Large intestine (tissue), 3 donors: ENCODE data around the gene ALDOB. TPM values are rescaled to one million over a fixed set of nuclear protein-coding genes. Genes with fewer than 3 reads are reported as not detected.

Experiments used
- DNase-seq, 2 donors: peaks; one replicate each; pipeline versions ENCODE4 v3.0.0 to v3.0.0-alpha.2; 2013
- H3K27ac ChIP-seq: one replicate; pipeline ENCODE4 v1.5.1; 2013; ENCODE audit warnings: low read length
- H3K27me3 ChIP-seq: 2 replicates; pipeline ENCODE4 v1.6.1; 2013; ENCODE audit warnings: low read length; ENCODE audit not compliant: control insufficient read depth, insufficient read depth
- H3K36me3 ChIP-seq: 2 replicates; pipeline ENCODE4 v1.6.1; 2013; ENCODE audit warnings: low read length; ENCODE audit not compliant: control insufficient read depth, insufficient read depth
- H3K4me1 ChIP-seq: one replicate; pipeline ENCODE4 v1.6.1; 2013; ENCODE audit warnings: low read length; ENCODE audit not compliant: control insufficient read depth, insufficient read depth
- H3K4me3 ChIP-seq: one replicate; pipeline ENCODE4 v1.5.1; 2013; ENCODE audit warnings: low read length
- H3K9me3 ChIP-seq: one replicate; pipeline ENCODE4 v1.6.1; 2013; ENCODE audit warnings: mild to moderate bottlenecking, low read depth, low read length, moderate library complexity; ENCODE audit not compliant: control insufficient read depth
- WGBS: methylation state at CpG from one replicate; pipeline ENCODE4 v1.1.5; 2013; ENCODE audit warnings: low lambda C conversion rate; ENCODE audit not compliant: insufficient coverage; 5-methylcytosine and 5-hydroxymethylcytosine counted together
- polyA plus RNA-seq: library from polyadenylated mRNA; unstranded; fragments of 120-200 nt; gene quantifications from one replicate; pipeline ENCODE4 v1.2.1, GENCODE V29; 2013

The ALDOB gene
- polyA plus RNA-seq, 1 donor, result 1,562 TPM

GRCh38 chr9:101429736-101430135 is 5.8 kb downstream of the ALDOB start:
- Histone ChIP-seq H3K4me1 (peaks cover 45% of the 10 kb centered on the region), H3K4me3 (no peak overlapping the region), H3K36me3 (no peaks in the 10 kb centered on the region), H3K27ac (no peak overlapping the region), H3K9me3 (no peaks in the 10 kb centered on the region), H3K27me3 (no peaks in the 10 kb centered on the region)
- no CpG with 5 or more reads among the region's 7 CpGs for WGBS
- no peak for DNase-seq

GRCh38 chr9:101428909-101429308 is 6.7 kb downstream of the ALDOB start:
- 100% methylated on average over 1 of the region's 3 CpGs for WGBS
- Histone ChIP-seq H3K27ac (no peak overlapping the region), H3K9me3 (no peaks in the 10 kb centered on the region), H3K4me3 (no peak overlapping the region), H3K27me3 (no peaks in the 10 kb centered on the region), H3K4me1 (peaks cover 38% of the 10 kb centered on the region), H3K36me3 (no peaks in the 10 kb centered on the region)
- DNase-seq, result no peak

- no peaks in the 10 kb centered on the region for H3K27me3 ChIP-seq
- H3K4me3 ChIP-seq, result no peak overlapping the region
- 60% methylated on average over 1 of the region's 3 CpGs for WGBS
- no peaks in the 10 kb centered on the region for H3K36me3 ChIP-seq
- DNase-seq, result no peak
- peak overlapping the region; percentile 48 for H3K27ac ChIP-seq
- no peaks in the 10 kb centered on the region for H3K9me3 ChIP-seq
- H3K4me1 ChIP-seq, result peaks cover 37% of the 10 kb centered on the region
Observed at GRCh38 chr9:101427957-101428655, 7.5 kb downstream of the ALDOB start.

GRCh38 chr9:101427358-101427757 is 8.2 kb downstream of the ALDOB start:
- Histone ChIP-seq H3K36me3 (no peaks in the 10 kb centered on the region), H3K27me3 (no peaks in the 10 kb centered on the region), H3K9me3 (no peaks in the 10 kb centered on the region), H3K4me3 (no peak overlapping the region), H3K4me1 (peaks cover 31% of the 10 kb centered on the region), H3K27ac (peak overlapping the region; percentile 48)
- WGBS, result no CpG with 5 or more reads among the region's 8 CpGs
- no peak for DNase-seq

GRCh38 chr9:101421653-101422065 is 13.9 kb downstream of the ALDOB start:
- H3K4me1 ChIP-seq, result peaks cover 12% of the 10 kb centered on the region
- H3K27ac ChIP-seq, result peak overlapping the region; percentile 12
- peak in 1 of 2 donors; percentile 61 for DNase-seq
- H3K27me3 ChIP-seq, result no peaks in the 10 kb centered on the region
- no peaks in the 10 kb centered on the region for H3K9me3 ChIP-seq
- H3K36me3 ChIP-seq, result no peaks in the 10 kb centered on the region
- WGBS, result no CpG with 5 or more reads among the region's 5 CpGs
- H3K4me3 ChIP-seq, result no peak overlapping the region

GRCh38 chr9:101419863-101420262 is 15.7 kb downstream of the ALDOB start:
- Histone ChIP-seq H3K4me3 (no peak overlapping the region), H3K4me1 (peaks cover 6% of the 10 kb centered on the region), H3K27ac (no peak overlapping the region), H3K36me3 (no peaks in the 10 kb centered on the region), H3K9me3 (peaks cover 6% of the 10 kb centered on the region), H3K27me3 (no peaks in the 10 kb centered on the region)
- WGBS, result no CpG with 5 or more reads among the region's 2 CpGs
- no peak for DNase-seq

GRCh38 chr9:101418518-101419430 is 16.8 kb downstream of the ALDOB start:
- no peaks in the 10 kb centered on the region for H3K36me3 ChIP-seq
- DNase-seq, result no peak
- peaks cover 11% of the 10 kb centered on the region for H3K9me3 ChIP-seq
- peaks cover 5% of the 10 kb centered on the region for H3K4me1 ChIP-seq
- no peak overlapping the region for H3K27ac ChIP-seq
- H3K27me3 ChIP-seq, result no peaks in the 10 kb centered on the region
- 100% methylated on average over 3 of the region's 7 CpGs for WGBS
- no peak overlapping the region for H3K4me3 ChIP-seq

- Histone ChIP-seq H3K9me3 (peaks cover 19% of the 10 kb centered on the region), H3K36me3 (no peaks in the 10 kb centered on the region), H3K4me1 (peaks cover 2% of the 10 kb centered on the region), H3K27me3 (no peaks in the 10 kb centered on the region), H3K27ac (no peak overlapping the region), H3K4me3 (no peak overlapping the region)
- DNase-seq, result no peak
Observed at GRCh38 chr9:101417977-101418376, 17.6 kb downstream of the ALDOB start.

GRCh38 chr9:101417389-101417788 is 18.2 kb downstream of the ALDOB start:
- no peak overlapping the region for H3K4me3 ChIP-seq
- H3K9me3 ChIP-seq, result peaks cover 24% of the 10 kb centered on the region
- H3K4me1 ChIP-seq, result peaks cover 2% of the 10 kb centered on the region
- no peaks in the 10 kb centered on the region for H3K36me3 ChIP-seq
- H3K27me3 ChIP-seq, result no peaks in the 10 kb centered on the region
- DNase-seq, result no peak
- no peak overlapping the region for H3K27ac ChIP-seq

- H3K36me3 ChIP-seq, result no peaks in the 10 kb centered on the region
- no peak overlapping the region for H3K27ac ChIP-seq
- DNase-seq, result no peak
- peaks cover 41% of the 10 kb centered on the region for H3K9me3 ChIP-seq
- H3K4me1 ChIP-seq, result no peaks in the 10 kb centered on the region
- no peak overlapping the region for H3K4me3 ChIP-seq
- H3K27me3 ChIP-seq, result no peaks in the 10 kb centered on the region
Observed at GRCh38 chr9:101415578-101415977, 20.0 kb downstream of the ALDOB start.

GRCh38 chr9:101414839-101415238 is 20.7 kb downstream of the ALDOB start:
- Histone ChIP-seq H3K9me3 (peaks cover 46% of the 10 kb centered on the region), H3K27ac (no peak overlapping the region), H3K27me3 (no peaks in the 10 kb centered on the region), H3K4me3 (no peak overlapping the region), H3K36me3 (no peaks in the 10 kb centered on the region), H3K4me1 (no peaks in the 10 kb centered on the region)
- DNase-seq, result no peak
